Superior temporal gyrus (tissue), 1 donor: Measurements from ENCODE around the gene TRIL.
A peak's percentile ranks its signal among the peaks of the same experiment; 100 is the strongest.

ENCODE experiments used
- DNase-seq: peaks from one replicate; pipeline ENCODE4 v3.0.0-alpha.2; 2016; ENCODE audit errors: extremely low spot score

The TRIL gene

GRCh38 chr7:28983396-28984190 is 25.5 kb upstream of the TRIL start:
- no peak for DNase-seq

DNA sequence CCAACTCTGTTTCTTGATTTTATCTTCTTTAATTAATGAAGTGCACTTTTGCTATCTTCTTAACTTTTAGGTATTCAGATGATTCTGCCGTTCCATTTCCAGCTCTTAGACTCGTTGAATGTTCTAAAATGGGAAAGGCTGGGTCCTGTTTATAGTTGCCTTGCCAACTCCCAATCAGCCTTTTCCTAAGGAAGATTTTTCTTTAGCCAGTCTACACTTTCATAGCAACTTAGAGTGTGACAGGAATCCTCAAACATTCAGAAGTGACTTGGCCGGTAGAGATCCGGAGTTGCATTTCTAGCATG is 23.0 kb upstream of the TRIL start:
- no peak for DNase-seq

DNA sequence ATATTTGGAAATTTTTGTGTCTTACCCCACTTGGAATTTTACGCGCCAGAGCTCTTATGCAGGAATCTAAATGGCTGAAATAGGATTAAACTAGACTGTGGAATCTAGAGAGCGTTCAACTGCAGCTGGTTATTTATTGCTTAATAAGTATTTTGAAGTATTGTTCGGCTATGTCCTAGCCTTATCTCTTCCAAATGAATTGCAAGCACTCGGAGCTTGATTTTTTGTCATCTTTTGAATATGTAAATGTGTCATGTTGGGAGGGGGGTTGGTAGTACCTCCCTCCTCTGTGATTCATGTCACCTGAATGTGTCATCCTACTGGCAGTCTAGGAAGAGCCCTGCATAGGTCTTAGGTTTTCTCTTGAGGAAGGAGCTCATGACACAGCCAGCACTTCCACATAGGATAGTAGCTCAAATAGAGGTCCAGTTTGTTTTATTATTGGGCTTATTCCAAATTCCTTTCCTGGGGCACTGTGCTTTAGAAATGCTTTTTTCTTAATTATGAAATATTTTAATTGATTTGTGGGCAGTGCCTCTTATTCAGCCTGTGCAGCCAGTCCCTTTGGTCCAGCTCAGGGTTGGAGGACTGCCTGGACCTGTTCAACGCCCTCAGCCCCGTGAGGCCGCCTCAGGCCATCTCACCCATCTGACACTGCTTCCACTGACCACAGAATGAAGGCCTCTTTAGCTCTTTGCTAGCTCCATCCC is 22.5 kb upstream of the TRIL start:
- no peak for DNase-seq

- DNase-seq, result no peak
Measured at GRCh38 chr7:28979776-28980175, 21.6 kb upstream of the TRIL start.

DNA sequence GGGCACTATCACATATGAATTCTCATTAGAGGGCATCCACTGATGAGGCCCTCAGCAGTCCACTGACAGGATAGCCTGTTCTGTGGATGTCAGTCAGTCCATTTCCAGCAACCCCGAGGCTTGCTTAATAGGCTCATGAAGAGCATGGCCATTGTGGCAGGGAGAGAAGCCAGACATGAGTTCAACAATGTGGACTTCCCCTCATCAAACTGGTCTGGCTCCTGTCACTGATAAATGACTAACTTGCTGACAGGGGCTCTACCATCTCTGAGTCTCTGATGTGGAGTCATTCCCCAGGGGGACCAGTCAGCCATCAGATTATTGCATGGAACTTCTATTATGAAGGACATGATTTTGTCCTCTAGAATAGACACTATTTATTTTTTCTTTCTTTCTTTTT is 19.8 kb upstream of the TRIL start:
- DNase-seq, result no peak

GRCh38 chr7:28976022-28976421 is 17.9 kb upstream of the TRIL start:
- no peak for DNase-seq

GRCh38 chr7:28973591-28973990 is 15.5 kb upstream of the TRIL start:
- no peak for DNase-seq

DNA sequence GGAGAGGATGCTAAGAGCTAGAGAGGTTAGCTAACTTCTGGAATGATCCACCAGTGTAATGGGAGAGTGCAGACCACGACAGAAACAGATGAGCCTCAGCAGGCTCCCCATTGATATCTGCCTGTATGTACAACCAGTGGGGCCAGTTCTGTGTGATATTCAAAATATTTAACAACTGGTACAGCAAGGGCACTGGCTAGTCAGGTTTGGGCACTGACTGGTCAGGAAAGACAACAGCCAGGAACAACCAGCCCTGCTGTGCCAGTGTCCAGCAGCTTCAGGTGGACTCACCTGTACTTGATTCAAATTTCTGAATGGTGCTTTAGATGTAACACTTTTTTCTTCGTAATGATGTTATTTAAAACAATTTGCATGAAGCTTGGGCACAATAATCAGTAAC is 5.9 kb upstream of the TRIL start:
- DNase-seq, result no peak

DNA sequence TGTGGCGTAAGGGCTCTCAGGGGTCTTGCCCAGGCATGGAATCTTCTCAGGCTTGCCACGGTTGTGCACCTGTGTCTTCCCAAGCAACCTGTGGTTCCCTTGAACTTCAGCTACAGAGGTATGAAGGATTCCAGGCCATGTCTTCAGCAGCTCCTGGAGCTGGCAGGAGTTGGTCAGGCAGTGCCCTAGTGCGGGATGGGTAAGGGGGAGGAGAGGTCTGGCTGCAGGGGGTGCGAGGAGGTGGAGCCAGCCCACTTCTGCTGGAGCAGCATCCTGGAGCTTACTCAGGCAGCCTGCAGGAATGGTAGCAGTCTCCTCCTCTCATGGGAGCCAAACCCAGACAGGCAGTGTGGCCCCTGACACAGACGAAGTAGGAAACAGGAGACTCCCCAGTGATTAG is 3.8 kb upstream of the TRIL start:
- no peak for DNase-seq

GRCh38 chr7:28960071-28960840 is 2.1 kb upstream of the TRIL start:
- DNase-seq, result no peak

GRCh38 chr7:28958980-28959347 is 834 bp upstream of the TRIL start:
- no peak for DNase-seq

- DNase-seq, result no peak
Measured at GRCh38 chr7:28957751-28958234, 337 bp downstream of the TRIL start.

DNA sequence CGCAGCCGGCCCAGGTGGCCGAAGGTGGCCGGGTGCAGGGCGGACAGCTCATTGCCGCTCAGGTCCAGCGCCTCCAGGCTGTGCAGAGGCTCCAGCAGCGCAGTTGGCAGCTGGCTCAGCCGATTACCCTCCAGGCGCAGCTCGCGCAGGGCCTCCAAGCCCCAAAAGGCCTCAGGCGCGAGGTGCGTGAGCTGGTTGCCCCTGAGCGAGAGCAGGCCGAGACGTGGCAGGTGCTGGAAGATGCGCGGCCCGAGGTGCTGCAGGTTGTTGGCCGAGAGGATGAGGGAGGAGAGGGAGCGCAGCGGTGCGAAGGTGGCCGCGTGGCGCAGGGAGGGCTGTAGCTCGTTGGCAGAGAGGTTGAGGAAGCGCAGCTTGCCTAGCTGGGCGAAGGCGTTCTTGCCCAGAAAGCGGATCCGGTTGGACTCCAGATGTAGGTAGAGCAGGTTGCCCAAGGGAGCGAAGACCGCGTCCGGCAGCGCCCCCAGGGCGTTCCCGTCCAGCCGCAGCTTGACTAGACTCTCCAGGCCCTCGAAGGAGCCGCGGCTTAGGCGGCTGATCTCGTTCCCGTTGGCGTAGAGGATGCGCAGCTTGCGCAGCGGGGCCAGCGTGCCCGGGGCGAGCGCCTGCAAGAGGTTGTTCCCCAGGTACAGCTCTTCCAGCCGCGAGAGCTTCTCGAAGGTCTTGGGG is 923 bp downstream of the TRIL start:
- DNase-seq, result no peak

DNA sequence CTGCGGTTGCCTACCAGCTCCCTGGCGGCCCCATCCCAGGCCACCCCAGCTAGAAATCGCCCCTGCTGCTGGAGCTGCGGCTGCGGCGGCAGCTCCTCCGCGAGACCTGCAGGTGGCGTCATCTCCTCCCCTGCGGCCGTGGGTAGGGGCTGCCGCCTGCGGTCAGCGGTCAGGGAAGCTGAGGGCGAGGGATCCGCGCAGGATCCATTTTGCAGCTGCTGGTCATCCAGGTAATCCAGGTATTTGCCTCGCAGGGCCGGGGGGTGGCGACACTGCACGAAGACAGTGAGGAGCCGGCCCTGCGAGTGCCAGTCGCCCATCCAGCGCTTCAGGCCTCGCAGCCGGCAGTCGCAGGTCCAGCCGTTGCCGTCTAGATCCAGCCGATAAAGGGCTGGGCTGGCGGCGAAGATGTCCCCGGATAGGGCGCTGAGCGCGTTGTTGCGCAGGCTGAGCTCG is 1.5 kb downstream of the TRIL start:
- DNase-seq, result peak; percentile 44

- DNase-seq, result no peak
Measured at GRCh38 chr7:28955718-28956607, 2.2 kb downstream of the TRIL start.

DNA sequence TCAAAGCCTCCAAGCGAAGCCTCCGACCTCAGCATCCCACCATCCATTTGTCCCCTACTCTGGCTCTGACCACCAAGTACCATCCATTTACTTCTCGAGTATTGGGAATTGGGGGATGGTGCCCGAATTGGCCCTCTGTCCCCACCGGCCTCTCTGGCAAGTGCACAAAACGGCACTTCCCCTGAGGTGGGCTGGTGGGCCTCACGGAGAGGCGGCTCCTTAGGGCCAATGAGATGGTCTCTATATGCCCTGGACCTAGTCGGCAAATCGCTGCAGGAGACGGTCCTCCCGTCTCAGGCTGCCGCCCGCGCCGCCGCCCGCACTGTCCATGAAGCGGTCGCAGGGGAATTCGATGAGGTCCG is 2.8 kb downstream of the TRIL start:
- no peak for DNase-seq

DNA sequence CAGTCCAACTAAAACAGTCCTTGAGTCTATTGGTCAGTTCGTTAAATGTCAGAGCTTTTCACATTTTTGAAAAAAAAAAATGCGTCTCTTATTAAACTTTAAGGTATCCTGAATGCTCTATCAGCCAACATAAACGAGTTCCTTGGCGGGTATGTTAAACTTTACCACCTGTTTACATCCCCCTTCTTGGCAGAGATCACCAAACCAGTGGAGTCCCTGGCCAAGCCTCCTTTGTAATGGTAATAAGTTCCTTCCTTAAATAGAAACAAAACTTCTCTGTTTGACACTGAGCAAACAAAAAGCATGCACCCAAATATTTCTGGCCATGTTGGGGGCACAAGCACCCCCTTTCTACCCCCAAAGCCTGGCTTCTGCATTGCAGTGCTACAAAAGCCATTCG is 3.2 kb downstream of the TRIL start:
- no peak for DNase-seq

GRCh38 chr7:28954471-28954870 is 3.7 kb downstream of the TRIL start:
- no peak for DNase-seq

- DNase-seq, result no peak
Measured at GRCh38 chr7:28953633-28954032, 4.5 kb downstream of the TRIL start.

GRCh38 chr7:28942168-28942567 is 16.0 kb downstream of the TRIL start:
- DNase-seq, result no peak

DNA sequence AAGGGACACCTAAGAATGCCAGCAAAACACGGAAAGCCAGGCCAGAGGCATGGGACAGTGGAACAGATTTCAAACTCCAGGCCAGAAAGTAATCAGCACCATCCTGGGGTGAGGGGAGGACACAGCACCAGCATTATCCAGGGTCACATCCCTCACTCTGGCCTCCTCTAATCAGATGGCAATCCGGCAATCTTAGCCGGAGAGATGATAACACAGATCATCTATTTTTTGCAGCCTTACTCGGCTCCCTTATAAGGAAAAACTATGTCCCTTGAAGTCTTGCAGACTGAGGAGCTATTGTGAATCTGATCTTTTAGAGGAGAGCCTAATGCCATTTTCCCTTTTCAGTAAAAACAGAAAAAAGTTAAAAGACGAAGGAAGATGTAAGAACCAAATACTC is 16.5 kb downstream of the TRIL start:
- no peak for DNase-seq
